Ammon's horn (tissue), 1 donor: Measurements from ENCODE around the gene WDR89.
"Not testable (repeated sequence)": the region's sequence is repeated elsewhere in the genome, so short reads cannot be mapped to it uniquely, and the experiment has no call there.

Experiments
- DNase-seq: peaks from one replicate; pipeline ENCODE4 v3.0.0-alpha.2; 2016; ENCODE audit warnings: low spot score

WDR89 gene

DNA sequence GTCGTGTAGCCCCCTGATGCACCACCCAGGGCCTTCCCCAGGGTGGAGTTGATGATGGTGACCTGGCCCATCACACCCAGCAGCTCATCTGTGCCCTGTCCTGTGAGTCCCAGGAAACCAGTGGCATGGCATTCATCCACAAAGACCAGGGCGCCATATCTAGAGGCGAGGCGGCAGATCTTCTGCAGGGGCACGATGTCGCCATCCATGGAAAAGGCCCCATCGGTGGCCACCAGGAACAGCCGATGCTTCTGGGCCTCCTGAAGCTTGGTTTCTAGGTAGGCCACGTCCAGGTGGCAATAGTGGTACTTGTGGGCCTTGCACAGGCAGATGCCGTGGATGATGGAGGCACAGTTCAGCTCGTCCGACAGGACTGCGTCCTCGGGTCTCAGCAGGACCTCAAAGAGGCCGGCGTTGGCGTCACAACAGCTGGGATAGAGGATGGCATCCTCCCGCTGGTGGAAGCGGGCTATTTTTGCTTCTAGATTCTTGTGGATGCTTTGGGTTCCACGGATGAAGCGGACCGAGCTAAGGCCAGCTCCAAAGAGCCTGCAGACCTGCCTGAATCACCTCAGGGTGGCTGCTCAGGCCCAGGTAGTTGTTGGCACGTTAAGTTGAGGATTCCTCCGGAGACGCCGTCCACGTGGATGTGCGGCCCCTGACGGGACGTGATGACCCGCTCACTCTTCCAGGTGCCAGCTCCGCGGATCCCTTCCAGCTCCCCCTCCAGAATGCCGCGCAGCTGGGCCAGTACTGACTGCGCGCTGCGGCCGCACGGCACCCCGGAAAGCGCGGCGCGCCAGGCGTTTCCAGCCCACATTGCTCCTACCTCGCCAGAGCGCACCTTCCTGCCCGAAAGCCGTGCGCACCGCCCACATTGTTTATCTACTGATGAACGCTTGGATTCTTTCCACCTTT is 47.0 kb downstream of the WDR89 start:
- no peak for DNase-seq

DNA sequence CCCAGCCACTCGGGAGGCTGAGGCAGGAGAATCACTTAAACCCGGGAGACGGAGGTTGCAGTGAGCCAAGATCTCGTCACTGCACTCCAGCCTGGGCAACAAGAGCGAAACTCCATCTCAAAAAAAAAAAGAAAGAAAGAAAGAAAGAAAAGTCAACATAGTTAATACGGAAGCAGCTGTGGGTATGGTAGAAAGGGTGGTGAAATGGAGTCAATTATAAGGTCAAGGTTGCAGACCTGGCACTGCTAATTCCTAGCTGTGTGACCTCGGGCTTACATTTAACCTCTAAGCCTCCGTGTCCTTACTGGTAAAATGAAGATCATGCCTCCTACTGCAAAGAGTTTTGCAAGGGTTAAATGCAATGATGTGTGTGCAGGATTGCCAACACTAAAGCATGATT is 58.6 kb downstream of the WDR89 start:
- not testable (repeated sequence) for DNase-seq

- no peak for DNase-seq
These were observed 60.2 kb downstream of the WDR89 start for GRCh38 chr14:63581491-63581890.

DNA sequence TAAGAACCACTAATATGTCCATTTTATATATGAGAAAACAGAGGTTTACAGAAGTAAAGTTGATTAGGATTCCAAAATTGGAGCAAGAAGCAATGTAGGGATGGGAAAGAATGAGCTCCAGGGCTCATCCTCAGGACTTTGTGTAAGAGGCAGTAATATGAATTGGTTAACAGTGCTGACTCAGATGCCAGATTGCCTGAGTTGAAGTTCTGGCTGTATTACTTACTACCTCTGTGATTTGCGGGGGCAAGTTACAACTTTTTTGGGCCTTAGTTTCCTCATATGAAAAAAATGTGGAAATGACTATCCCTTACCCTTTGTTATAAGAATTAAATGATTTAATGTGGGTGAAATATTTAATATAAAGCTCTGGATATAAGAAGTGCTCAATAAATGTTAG is 63.4 kb downstream of the WDR89 start:
- peak; percentile 20 for DNase-seq

DNA sequence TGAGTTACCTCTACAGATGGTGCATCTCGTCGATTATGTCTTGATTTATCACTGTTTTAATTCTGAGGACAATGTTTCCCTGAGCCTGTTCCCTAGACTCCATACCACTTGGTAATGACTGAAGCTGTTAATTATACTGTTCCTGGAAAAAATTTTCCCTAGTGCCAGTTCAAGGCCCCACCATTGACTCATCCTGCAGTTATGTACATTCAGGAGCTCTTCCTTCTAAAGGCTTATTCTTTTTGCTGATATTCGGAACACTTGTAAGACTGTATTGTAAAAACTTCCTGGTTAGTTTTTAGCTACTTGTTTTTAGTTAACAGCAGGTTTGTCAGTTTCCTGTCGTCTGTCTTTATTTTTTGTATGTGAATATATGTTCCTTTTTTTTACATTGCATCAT is 68.1 kb downstream of the WDR89 start:
- no peak for DNase-seq

DNA sequence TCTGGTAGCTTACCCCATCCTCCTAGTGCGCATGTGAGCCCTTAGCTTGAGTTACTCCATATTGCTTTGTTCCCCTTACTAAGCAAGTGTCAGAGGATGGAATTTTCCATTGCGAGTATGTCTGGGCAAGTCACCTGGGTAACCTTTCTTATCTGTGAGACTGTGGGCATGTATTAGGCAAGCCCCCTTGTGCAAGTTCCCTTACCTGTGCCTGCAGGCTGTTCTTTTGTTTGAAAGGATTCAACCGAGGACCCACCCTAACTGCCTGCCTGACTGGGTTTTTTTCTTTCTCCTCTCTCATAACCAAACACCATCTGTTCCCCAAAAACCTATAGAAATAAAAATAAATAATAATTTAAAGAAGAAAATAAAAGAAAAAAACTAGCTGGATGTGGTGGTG is 76.2 kb downstream of the WDR89 start:
- no peak for DNase-seq

- DNase-seq = no peak
These were observed 77.4 kb downstream of the WDR89 start for GRCh38 chr14:63564318-63564717.

DNA sequence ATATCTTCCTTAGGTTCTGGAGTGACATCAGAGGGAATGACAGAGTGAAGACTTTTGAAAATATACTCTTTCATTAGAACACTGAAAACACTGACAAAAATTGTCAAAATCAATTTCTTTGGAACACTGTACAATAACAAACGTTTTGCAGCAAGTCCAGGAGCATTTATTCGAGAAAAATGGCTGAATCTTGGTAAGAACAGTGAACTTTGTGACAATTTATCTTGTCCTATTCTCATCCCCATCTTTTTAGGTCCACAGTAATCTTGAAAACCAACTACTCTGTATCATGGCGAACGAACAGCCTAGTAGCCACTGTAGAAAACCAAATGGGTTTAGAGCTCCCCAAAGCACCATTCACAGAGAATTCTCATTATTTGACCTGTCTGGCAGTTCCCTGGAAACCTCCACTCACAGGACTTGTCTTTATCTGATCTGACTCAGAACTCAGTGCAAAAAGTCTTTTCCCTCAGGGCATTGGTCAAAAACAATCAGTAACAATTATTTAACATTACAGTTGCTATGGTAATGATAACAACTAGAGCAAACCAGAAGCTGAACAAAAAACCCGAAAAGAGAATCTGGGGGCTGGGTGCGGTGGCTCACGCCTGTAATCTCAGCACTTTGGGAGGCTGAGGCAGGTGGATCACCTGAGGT is 78.2 kb downstream of the WDR89 start:
- no peak for DNase-seq

DNA sequence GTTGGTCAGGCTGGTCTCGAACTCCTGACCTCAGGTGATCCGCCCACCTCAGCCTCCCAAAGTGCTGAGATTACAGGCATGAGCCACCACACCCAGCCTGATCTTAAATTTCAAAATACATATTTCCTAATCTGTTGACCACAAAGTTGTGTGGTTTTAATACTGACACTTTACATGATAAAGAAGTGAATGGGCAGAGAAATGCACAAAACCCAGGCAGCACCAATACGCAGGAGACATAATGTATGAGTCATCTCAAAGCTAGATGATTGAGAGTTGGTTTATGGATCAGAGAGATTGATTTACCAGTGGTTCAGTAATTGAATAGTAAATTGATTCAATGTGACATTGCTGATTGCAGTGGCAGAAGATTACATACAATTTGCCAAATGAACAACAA is 79.3 kb downstream of the WDR89 start:
- DNase-seq = no peak

- DNase-seq = no peak
These were observed 86.1 kb downstream of the WDR89 start for GRCh38 chr14:63555572-63555971.

DNA sequence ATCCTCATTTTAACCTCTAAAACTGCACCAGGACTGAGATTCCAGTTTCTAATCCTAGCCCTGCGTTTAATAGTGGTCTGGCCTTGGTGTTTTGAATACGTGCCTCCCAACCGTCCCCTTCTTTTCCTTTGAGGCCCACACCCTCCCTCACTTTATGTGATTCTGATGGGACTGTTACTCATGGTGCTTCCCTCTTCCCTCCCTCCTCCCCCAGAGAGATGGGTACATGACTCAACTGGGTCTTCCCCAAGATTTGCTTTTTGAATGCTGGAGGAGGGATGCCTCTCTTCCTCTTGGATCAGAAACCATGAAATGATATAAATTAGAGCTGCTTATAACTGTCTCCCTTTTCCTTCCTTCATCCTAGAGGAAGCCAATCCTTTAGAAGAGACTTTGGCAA is 90.3 kb downstream of the WDR89 start:
- DNase-seq = no peak

DNA sequence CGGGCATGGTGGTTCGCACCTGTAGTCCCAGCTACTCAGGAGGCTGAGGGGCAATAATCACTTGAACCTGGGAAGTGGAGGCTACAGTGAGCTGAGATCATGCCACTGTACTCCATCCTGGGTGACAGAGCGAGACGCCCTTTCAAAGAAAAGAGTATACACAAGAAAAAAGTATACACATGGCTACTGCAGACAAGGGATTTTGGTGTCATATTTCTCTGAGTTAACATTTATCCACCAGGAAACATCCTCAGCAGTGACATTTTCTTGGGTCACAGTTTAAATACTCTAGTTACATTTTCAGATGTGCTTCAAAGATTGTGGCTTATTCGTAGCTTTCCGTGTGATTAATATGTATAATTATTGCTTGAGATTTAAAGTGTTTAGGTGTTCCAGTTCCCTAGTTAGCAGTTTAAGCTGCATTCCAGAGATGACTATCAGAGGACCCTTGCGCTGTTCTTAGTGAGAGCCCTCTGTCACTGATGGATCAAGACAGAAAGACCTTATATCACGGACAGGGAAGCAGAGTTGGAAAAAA is 93.8 kb downstream of the WDR89 start:
- no peak for DNase-seq
